Measurements from ENCODE around the gene NRXN3. TPM values are rescaled to one million over a fixed set of nuclear protein-coding genes. Genes with fewer than 3 reads are reported as not detected.

NRXN3 gene
- polyA plus RNA-seq, 1 donor from 2014 or later = 110 TPM

DNA sequence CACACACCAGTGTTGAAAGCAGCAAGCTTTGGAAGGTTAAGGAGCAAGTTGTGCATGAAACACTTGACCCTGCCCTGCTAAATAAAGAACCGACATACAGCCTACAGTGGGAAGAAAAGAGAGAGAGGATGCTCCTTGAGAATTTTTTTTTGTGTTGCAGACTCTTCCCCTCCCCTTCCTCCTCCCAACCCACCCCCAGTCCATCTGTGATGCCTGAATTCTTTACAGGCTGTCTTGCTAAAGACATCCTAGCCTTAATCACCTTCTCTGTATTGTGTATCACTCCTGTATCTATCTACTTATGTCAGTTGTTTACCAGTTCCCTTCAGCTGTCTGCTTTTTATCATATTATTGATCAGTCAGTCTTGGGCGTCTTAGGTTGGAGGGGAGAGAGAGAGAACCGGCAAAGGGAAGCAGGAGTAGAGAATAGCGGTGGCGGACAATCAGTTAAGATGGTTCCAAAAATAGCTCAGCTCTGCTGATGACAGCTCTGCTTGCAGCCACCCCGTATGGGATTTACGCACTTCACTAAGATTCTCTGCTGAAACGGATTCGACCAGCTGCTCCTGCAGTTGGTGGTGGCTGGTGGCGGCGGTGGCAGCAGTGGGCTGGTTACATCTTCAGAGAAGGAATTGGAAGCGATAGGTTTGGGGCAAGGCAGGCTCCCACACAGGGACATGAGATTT is 664.7 kb downstream of the NRXN3 start:
- Histone ChIP-seq H3K79me2 (replicated peaks; ENCODE audit: insufficient read depth, low read length) (no peaks in the 10 kb centered on the region), H3K9me2 (ENCODE audit: insufficient read depth, low read length) (no peaks in the 10 kb centered on the region), H3K9me3 (ENCODE audit: low read length) (no peaks in the 10 kb centered on the region), H3K36me3 (ENCODE audit: insufficient read depth, low read length) (no peaks in the 10 kb centered on the region), H3K4me2 (ENCODE audit: low read length) (peak overlapping the region; percentile 32), H3K27me3 (ENCODE audit: insufficient read depth, low read depth, low read length) (no peaks in the 10 kb centered on the region), H3K27ac (ENCODE audit: low read length) (peak overlapping the region; percentile 86), H2AFZ (ENCODE audit: low read depth, low read length) (peak overlapping the region; percentile 41), H4K20me1 (ENCODE audit: insufficient read depth) (no peaks in the 10 kb centered on the region), H3K9ac (ENCODE audit: low read length) (peak overlapping the region; percentile 53), H3F3A (ENCODE audit: insufficient read depth, low read length, poor library complexity, severe bottlenecking) (peaks cover 8% of the 10 kb centered on the region), H3K4me3 (ENCODE audit: low read length) (peak overlapping the region; percentile 49)
- TF ChIP-seq EP300 (conservative IDR thresholded peaks at IDR 0.05; ENCODE audit: poor library complexity, severe bottlenecking) (peak; percentile 84), POLR2AphosphoS5 (IDR thresholded peaks at IDR 0.05) (peak; percentile 77), TAF1 (IDR thresholded peaks at IDR 0.05; ENCODE audit: low read depth) (no peak), SMC3 (conservative IDR thresholded peaks at IDR 0.05; ENCODE audit: poor library complexity) (peak; percentile 41), RAD21 (conservative IDR thresholded peaks at IDR 0.05) (peak; percentile 43), EZH2 (IDR thresholded peaks at IDR 0.05; ENCODE audit: borderline replicate concordance, insufficient read depth, low read length, poor library complexity, severe bottlenecking) (no peak), MXI1 (conservative IDR thresholded peaks at IDR 0.05; ENCODE audit: poor library complexity, severe bottlenecking) (no peak)
- TF ChIP-seq, protein P1, sequence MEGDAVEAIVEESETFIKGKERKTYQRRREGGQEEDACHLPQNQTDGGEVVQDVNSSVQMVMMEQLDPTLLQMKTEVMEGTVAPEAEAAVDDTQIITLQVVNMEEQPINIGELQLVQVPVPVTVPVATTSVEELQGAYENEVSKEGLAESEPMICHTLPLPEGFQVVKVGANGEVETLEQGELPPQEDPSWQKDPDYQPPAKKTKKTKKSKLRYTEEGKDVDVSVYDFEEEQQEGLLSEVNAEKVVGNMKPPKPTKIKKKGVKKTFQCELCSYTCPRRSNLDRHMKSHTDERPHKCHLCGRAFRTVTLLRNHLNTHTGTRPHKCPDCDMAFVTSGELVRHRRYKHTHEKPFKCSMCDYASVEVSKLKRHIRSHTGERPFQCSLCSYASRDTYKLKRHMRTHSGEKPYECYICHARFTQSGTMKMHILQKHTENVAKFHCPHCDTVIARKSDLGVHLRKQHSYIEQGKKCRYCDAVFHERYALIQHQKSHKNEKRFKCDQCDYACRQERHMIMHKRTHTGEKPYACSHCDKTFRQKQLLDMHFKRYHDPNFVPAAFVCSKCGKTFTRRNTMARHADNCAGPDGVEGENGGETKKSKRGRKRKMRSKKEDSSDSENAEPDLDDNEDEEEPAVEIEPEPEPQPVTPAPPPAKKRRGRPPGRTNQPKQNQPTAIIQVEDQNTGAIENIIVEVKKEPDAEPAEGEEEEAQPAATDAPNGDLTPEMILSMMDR (IDR thresholded peaks at IDR 0.05; ENCODE audit: poor library complexity, severe bottlenecking) = peak; percentile 30
- TF ChIP-seq, protein P2, sequence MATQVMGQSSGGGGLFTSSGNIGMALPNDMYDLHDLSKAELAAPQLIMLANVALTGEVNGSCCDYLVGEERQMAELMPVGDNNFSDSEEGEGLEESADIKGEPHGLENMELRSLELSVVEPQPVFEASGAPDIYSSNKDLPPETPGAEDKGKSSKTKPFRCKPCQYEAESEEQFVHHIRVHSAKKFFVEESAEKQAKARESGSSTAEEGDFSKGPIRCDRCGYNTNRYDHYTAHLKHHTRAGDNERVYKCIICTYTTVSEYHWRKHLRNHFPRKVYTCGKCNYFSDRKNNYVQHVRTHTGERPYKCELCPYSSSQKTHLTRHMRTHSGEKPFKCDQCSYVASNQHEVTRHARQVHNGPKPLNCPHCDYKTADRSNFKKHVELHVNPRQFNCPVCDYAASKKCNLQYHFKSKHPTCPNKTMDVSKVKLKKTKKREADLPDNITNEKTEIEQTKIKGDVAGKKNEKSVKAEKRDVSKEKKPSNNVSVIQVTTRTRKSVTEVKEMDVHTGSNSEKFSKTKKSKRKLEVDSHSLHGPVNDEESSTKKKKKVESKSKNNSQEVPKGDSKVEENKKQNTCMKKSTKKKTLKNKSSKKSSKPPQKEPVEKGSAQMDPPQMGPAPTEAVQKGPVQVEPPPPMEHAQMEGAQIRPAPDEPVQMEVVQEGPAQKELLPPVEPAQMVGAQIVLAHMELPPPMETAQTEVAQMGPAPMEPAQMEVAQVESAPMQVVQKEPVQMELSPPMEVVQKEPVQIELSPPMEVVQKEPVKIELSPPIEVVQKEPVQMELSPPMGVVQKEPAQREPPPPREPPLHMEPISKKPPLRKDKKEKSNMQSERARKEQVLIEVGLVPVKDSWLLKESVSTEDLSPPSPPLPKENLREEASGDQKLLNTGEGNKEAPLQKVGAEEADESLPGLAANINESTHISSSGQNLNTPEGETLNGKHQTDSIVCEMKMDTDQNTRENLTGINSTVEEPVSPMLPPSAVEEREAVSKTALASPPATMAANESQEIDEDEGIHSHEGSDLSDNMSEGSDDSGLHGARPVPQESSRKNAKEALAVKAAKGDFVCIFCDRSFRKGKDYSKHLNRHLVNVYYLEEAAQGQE (IDR thresholded peaks at IDR 0.05; ENCODE audit: borderline replicate concordance) = peak; percentile 71

DNA sequence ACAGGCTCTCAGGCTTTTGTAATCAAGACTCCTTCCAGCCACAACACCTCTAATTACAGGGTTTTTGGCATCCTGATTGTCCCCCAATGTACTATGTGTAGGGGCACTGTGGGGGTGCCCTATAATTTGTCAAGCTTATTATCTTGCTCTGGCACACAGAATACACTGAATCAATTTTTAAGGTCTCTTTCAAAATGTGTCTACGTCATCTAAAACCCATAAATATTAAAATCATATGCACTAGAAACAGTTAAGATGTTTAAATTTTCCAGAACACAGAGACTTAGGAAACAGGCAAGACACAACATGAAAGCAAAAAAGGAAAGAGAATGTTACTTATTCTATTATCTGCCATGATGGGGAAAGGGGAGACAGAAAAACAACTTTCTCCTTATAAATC is 665.7 kb downstream of the NRXN3 start:
- Histone ChIP-seq H3K79me2 (replicated peaks; ENCODE audit: insufficient read depth, low read length) (no peaks in the 10 kb centered on the region), H3K4me2 (ENCODE audit: low read length) (peak overlapping the region; percentile 32), H3K9me2 (ENCODE audit: insufficient read depth, low read length) (no peaks in the 10 kb centered on the region), H3K36me3 (ENCODE audit: insufficient read depth, low read length) (no peaks in the 10 kb centered on the region), H2AFZ (ENCODE audit: low read depth, low read length) (no peak overlapping the region), H3K4me3 (ENCODE audit: low read length) (peak overlapping the region; percentile 49), H3K9ac (ENCODE audit: low read length) (peak overlapping the region; percentile 53), H3K27ac (ENCODE audit: low read length) (peak overlapping the region; percentile 86), H3K9me3 (ENCODE audit: low read length) (no peaks in the 10 kb centered on the region), H4K20me1 (ENCODE audit: insufficient read depth) (no peaks in the 10 kb centered on the region), H3F3A (ENCODE audit: insufficient read depth, low read length, poor library complexity, severe bottlenecking) (peaks cover 8% of the 10 kb centered on the region), H3K27me3 (ENCODE audit: insufficient read depth, low read depth, low read length) (no peaks in the 10 kb centered on the region)
- no peak for TF ChIP-seq EZH2 (IDR thresholded peaks at IDR 0.05; ENCODE audit: borderline replicate concordance, insufficient read depth, low read length, poor library complexity, severe bottlenecking)
- no peak for TF ChIP-seq EP300 (conservative IDR thresholded peaks at IDR 0.05; ENCODE audit: poor library complexity, severe bottlenecking)
- TF ChIP-seq TAF1 (IDR thresholded peaks at IDR 0.05; ENCODE audit: low read depth) = no peak
- TF ChIP-seq MXI1 (conservative IDR thresholded peaks at IDR 0.05; ENCODE audit: poor library complexity, severe bottlenecking) = no peak
- TF ChIP-seq, protein P1 (IDR thresholded peaks at IDR 0.05; ENCODE audit: poor library complexity, severe bottlenecking) = no peak
- TF ChIP-seq RAD21 (conservative IDR thresholded peaks at IDR 0.05) = no peak
- TF ChIP-seq, protein P2 (IDR thresholded peaks at IDR 0.05; ENCODE audit: borderline replicate concordance) = no peak
- no peak for TF ChIP-seq POLR2AphosphoS5 (IDR thresholded peaks at IDR 0.05)
- TF ChIP-seq SMC3 (conservative IDR thresholded peaks at IDR 0.05; ENCODE audit: poor library complexity) = no peak
